Ramos (cell line): ENCODE results near the gene SORT1.
"Not testable (repeated sequence)": the region's sequence is repeated elsewhere in the genome, so short reads cannot be mapped to it uniquely, and the experiment has no call there.

Experiments used
- in situ Hi-C: fragments of 300-500 bp; cut with MboI; formaldehyde crosslinking; loops from one replicate; pipeline ENCODE4 v1.14.3; 2022; ENCODE audit warnings: low sequenced_read_pairs; ENCODE audit not compliant: unreplicated experiment

The SORT1 gene

DNA sequence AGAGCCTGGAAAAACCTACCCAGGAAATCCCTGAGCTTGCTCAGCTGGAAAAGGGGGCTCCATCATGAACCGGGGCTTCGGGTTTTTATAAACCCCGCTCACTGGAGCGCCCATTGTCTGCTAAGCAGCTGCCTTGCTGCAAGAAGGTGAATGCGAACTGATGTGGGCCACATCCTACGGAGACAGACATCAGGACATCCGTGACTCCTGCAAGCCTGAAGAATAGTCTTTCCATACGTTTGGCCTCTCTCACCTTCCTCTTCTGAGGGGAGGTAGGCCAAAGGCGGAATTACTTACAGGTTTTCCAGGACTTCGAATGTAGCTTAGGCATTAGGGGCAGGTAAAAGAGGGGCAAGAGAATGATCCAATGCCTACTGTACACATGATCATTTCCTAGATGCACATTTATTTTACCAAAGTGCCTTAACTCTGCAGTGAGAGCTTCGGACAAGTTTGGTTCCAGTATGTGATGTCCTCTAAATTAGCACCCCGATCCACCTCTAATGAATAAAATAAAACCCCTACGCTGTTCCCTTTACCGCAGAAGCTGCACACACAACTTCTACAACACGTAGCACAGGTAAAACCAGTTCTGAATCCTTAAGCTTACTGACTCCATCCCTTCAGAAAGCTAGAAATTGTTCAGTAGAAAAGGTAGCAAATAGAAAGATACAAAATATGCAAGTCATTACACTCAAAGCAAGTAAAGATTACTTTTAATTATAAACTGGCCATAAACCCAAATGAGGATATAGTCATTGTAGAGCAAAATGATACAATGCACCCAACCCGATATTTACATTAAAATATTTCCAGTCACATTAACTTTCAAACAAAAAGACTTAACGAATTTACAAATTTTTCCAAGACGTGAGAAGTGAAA lies 866 bp upstream of the SORT1 start:
- in situ Hi-C loops = no loop called here

DNA sequence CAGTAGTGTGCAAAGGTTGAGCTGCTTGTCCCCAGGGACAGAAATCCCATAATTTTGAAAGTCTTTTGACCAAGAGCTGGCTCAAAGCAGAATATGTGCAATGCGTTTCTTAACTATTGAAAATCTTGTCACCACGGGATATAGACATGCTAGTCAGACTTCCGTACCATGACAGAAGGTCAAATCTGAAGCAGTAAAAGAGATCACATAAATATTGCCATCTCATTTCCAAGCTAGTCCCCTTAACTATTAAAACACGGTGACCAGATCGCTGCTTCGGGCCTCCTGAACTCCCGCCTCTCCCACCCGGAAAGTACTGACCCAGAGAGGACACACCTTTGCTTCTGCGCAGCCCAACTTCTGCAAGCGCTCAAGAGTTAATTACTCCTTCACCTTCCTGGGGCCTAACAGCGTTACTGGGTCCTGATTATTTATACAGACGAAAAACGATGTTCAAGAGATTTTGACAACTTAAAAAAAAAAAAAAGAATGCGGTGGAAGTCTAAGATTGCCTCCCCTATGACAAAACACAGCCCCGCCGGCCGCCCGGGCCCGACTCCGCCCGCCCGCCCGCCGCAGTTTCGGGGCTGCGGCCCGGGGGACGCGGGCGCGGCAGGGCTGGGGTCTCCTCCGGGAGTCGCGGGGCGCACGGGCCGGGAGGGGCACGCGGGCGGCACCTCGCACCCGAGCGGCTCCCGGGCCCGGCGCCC lies 692 bp downstream of the SORT1 start:
- in situ Hi-C loops = no loop called here

DNA sequence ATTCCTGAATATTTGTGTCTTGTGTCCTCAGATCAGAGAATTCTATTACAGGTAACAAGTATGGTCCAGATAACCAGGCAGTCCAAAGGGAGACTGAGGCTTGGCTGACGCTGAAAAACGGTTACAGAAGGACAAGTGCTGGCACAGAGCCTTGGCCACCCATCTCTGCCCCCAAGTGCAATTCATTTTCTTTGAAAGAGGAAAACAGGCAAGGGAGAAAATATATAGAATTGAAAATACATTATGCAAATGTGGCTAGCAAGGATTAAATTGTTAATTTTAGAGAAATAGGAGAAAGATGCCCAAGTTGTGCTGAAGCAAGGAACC lies 1.2 kb downstream of the SORT1 start:
- in situ Hi-C loops = no loop called here

DNA sequence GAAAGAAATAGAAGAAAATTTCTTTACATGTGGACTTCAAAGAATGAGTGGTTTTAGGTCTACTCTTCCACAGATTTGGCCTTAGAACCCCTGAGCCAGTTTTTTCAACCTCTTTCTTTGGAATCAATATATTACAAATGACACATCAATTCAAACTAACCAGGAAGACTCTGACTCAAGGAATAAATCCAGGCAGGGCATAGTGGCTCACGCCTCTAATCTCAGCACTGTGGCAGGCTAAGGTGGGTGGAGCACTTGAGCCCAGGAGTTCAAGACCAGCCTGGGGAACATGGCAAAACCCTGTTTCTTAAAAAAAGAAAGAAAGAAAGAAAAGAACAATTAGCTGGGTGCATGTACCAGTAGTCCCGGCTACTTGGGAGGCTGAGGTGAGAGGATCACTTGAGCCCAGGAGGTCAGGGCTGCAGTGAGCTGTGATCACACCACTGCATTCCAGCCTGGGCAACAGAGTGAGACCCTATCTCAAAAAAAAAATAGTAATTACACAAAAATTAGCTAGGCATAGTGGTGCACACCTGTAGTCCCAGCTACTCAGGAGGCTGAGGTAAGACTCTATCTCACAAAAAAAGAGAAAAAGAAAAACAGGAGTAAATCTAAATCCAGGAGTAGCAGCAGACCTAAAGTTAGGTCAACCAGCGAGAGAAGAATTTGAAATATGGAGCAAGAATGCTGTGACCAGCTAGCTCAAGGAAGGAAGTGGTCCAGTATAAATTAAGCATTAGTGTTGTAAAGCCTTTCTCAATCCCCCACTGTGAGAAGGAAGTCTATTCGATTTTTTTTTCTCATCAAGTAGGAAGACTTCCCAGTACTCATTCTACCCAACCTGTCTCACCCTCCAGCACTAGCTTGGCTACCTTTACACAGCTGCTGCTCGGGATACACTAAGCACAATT lies 1.9 kb downstream of the SORT1 start:
- in situ Hi-C loops = no loop called here

DNA sequence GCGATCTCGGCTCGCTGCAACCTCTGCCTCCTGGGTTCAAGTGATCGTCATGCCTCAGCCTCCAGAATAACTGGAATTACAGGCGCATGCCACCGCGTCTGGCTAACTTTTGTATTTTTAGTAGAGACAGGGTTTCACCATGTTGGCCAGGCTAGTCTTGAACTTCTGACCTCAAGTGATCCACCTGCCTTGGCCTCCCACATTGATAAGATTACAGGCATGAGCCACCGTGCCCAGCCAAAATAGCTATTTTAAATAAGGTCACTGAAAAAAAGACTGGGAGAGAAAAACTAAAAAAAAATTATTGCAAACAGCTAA lies 2.5 kb downstream of the SORT1 start:
- in situ Hi-C loops = not testable (repeated sequence)

DNA sequence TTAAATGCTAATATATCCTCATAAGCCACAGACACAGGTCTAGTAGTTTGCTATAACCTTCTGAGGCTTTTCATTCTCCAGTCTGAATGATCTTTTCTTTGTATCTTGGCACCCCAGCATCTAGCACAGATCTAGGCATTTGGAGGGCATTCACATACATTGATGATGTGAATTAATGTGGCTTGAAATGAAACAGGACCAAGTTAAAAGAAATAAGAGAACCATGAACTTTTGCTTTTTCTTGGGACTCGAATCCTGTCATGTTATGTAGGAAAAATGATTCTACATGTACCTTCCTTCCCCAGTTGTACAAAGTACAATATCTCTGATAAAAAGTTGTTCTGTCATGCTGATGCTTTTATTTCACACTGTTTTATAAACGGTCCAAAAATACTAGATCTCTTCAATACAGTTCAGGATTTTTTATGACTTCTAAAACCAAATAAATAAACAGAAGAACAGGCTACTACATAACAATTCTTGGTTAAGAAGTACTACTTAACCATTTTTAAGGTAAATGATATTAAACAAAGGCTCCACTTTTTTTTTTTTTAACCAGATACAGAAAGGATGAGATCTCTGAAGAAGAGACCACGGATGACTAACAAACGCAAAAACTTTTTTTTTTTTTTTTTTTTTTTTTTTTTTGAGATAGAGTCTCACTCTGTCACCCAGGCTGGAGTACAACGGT lies 3.0 kb downstream of the SORT1 start:
- in situ Hi-C loops = no loop called here

DNA sequence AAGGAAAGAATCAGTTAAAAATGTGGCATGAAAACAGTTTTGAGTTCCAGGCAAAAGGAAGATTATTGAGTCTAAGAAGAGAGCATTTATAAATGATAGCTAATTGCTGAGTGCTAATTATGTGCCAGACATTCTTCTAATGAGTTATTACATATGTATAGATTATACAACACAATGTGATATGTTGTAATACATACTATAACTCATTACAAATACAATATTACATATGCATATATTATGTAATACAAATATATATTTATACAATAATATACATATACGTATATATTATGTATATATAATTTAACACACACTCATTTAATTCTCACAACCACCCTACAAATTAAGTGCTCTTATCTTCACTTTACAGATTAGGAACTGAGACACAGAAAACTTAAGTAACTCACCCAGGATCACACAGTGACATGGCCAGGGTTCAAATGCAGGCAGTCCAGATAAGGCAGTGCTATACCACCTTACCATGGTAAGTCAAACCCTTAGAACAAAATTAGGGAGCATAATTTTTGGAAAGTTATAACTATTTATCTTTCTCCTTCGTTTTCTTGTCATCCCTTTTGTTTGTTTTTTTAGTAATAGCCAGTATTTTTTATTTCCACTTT lies 4.0 kb downstream of the SORT1 start:
- in situ Hi-C loops = no loop called here

DNA sequence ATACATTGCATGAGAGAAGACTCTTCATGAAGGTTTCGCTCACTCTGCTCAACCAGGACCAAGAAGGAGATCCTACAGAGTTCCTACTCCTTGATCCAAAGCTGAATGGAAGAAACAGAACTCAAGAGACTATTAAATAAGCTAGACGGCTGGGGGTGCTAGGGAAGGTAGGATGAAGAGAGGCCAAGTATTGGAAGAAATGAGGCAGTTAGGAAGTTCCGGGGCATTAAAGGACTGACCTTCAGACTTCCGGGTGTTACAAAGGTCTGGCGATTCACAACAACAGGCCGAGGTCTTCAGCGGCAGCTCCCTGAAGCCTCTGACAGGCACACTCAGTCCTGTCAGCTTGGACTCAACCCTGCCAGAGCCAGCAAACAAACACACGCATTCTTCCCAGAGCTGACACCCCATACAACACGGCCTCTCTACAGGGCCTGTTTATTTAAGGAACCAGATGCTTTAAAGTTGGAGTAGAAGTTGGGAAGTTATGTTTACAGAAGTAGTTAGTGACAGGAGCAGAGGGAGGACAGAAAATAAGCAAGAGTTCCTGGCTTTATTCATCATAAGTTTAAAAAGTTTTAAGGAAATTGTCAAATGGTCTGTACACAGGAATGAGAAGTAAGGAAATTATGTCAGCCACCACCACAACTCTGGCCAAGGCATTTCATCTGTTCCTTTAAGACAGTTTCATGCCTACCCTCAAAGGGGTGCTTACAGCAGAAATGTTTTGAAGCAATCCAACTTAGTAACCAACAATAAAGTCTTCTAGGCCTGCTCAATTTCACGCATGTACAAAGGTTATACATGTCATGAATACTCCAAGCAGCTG lies 4.7 kb downstream of the SORT1 start:
- in situ Hi-C loops = no loop called here

DNA sequence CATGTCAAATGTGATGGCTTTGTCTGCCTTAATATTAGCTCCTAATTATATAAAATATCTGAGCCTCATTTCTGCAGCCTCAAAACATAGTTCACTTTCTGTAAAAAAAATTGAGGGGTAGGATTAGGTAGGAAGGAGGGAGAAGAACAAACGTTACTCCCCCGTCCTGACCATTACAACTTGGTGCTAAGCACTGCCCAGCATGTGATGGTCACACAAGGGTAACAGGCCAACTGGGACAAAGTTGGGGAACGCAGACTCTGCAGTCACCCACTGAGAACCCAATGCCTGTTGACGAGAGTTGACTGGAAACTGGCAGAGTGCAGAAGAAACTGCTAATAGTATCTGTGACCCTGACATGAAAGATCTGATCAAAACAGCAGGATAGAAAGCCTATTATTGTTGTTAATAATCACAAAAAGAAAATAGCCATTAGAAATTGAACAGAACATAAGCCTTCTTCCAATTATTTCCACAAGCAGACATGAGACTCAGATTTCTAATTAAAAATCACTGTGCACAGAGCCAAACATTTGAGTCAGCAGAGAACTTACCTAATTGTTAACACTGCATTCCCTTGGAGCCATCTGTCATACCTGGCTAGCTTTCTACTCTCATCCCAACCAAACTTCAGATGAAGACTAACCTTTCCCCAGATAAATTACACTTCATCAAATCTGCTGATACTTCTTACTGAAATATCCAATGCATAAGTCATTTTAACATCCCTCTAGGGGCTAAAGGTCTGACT lies 5.5 kb downstream of the SORT1 start:
- in situ Hi-C loops = no loop called here

DNA sequence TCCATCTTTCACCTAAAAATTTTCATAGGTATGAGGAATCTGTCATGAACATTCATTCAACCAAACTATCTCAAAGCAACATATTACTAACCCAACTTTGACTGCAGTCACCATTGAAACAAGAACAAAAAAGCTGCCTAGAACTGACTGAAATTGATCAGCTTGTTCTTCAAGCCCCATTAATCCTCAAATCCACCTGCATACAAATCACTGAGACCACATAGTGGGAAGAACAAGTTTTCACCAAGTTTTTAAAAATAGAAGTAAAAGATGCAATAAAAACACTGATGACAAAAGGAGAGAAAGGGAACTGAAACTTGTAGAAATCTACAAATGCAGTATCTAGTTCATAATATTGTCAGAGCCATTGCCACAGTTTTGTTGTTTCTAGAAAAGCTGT lies 6.1 kb downstream of the SORT1 start:
- in situ Hi-C loops = no loop called here

DNA sequence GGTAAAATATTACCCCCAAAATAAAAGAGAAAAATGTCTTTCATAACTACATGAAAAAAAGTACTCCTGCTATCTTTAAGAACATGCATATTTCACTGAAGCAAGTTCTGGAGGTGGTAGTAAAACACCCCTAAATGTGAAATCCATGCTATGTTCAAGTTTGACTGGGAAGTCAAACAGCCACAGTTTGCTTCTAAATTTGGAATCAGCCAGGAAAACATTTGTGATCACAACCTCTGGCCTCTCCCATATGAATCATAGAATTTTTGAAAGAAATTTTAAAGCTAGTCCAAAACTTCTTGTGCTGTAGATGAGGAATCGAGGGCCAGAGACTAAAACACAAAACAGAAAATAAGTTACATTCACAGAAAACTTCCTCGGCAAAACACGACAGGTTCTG lies 6.6 kb downstream of the SORT1 start:
- in situ Hi-C loops = no loop called here

DNA sequence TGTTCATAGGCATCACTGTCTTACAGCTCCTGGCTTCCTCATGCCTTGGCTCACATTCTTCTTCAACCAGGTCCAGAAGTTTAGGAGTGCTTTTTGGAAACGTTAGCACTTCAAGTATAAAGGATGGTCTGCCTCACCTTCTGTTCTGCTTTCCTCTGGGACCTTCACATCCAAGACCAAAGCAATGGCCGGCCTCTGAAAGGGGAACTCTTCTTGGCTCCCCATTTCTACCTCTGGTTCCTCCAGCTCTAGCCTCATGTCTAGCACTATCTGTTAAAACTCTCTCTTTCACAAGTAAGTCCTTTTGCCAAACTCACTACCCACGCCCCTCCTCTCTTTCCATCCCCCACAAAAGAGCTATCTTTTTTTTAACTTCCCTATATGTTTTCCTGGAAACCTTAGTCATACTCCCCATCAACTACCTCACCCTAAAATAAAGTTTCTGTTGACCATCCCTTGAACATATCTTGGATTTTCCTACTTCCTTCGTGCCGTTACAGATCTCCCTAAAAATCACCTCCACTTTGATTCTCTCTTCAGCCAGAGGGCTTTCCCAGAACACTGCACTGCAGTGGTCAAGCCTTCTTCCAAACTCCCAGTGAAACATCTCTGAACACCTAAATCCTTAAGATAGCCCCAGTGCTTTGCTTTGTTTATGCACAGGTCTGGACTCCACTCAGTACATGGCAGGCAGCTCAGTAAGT lies 7.9 kb downstream of the SORT1 start:
- in situ Hi-C loops = no loop called here

DNA sequence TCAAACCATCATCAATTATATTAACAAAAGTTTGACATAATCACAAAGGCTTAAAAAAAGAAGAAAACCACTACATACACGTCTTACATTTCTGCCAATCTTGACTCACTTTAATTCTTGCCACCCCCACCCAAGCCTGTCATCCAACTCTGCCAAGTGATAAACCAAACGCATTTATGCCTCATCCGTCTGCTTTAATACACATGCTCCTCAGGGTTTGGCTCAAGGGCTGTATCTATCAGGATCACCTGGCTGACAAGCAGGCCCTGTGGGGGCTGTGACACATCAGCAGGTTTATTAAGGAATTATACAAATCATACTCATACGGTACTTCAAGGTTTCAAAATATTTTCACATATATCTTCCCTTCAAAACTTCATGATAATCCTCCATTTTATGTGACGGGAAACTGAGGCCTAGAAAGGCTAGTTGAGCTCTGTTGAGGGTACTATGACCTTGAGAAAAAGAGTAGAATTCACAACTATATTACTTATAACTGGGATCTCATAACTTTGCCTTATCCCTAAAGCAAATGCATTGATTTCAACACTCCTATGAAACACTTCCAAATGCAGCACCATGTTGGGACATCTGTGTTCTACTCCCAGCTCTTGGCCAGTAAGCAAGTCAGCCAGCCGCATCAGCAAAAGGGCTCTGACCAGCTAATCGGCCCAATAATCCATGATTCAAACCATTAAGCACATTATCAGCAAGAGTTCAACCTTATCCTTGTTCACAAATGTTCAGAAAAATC lies 8.7 kb downstream of the SORT1 start:
- in situ Hi-C loops = no loop called here

DNA sequence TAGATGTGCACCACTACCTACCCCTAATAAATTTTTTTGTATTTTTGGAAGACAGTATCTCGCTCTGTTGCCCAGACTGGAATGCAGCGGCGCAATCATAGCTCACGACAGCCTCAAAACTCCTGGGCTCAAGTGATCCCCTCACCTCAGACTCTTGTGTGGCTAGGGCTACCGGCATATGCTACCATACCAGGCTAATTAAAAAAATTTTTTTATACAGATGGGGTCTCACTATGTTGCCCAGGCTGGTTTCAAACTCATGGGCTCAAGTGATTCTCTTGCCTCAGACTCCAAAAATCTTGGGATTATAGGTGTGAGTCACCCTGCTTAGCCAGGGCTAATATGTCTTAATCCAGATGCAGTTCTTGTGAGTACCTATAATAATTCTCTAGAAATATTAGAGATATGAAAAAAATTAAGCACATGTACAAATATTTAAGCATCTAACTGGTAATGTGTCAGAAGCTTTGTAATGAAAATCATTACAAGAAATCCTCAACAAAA lies 9.5 kb downstream of the SORT1 start:
- in situ Hi-C loops = no loop called here

DNA sequence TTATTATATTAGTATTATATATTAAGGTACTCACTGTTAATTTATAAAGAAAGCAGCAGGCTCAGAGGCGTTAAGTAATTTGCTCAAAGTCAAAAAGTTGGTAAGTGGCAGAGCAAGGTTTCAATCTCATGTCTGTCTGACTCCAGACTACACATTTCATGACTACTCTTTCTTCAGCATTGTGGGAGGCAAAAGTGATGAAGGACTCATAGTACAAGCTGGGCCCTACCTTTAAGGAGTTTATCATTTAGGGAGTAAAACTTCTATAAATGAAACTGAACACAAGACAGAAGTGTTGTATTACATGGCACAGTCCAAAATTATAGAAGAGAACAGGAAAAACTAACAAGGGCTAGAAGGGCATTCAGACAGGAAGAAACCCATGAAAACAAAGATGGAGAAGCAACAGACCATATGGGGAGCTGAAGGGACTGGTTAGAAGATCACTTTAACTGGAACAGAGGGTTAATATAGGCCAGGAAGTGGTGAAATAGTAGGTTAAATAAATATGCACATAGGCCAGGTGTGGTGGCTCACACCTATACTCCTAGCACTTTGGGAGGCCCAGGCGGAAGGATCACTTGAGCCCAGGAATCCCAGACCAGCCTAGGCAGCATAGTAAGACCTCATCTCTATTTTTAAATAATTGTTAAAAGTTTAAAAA lies 11.5 kb downstream of the SORT1 start:
- in situ Hi-C loops = no loop called here

DNA sequence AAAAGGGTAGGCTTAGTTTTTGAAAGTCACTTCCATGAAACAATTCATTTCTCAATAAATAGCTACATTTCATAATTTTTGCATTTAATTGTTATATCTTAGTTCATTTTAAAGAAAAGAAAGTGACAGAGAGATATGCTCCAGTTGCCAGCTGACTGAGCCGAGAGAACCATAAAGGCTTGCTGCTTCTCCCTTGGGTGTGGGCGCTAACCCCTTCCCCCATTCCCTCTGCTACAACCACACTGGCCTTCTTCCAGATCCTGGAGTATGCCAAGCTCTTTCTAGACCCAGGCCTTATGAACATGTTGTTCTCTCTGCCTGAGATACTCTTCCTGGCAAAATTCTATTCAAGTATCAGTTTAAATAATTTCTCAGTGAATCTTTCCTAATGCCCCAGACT lies 12.3 kb downstream of the SORT1 start:
- in situ Hi-C loops = no loop called here

DNA sequence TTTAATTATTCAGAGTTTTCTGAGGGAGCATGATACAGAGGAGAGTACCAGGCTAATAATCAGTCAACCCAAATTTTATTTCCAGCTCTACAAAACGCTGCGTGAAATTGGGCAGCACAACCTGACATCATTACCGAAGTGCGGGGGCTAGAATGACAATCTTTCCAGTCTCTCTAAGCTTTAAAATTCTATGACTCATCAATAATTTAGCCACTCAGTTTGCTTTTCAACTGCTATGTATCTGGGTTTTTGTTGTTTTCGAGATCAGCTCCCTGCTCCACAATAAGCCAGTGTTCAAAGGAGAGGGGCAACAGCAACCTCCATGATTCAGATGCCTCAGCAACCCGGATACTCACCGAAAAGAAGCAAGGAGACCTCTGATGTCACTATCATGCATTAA lies 13.9 kb downstream of the SORT1 start:
- in situ Hi-C loops = no loop called here
